Measurements from ENCODE around the gene MADD. TPM values are rescaled to one million over a fixed set of nuclear protein-coding genes. Genes with fewer than 3 reads are reported as not detected.

The MADD gene
- total RNA-seq, 3 donors from 2014 or later (not counting 1 experiment from before 2014, with no cell fraction given): 333 to 383 (median 335) TPM

- no peak overlapping the region for H3K27ac Mint-ChIP-seq
- no peak for DNase-seq
- Histone ChIP-seq H3K27me3 (ENCODE audit: control insufficient read depth, insufficient read depth, low read length) (no peaks in the 10 kb centered on the region), H3K27ac (ENCODE audit: low read length) (no peak overlapping the region), H3K4me3 (ENCODE audit: low read length) (no peak overlapping the region), H3K4me1 (ENCODE audit: control insufficient read depth, insufficient read depth, low read length) (peaks cover 39% of the 10 kb centered on the region), H3K9me3 (ENCODE audit: control insufficient read depth, insufficient read depth, low read length) (no peaks in the 10 kb centered on the region), H3K36me3 (ENCODE audit: control insufficient read depth, insufficient read depth, low read length) (no peaks in the 10 kb centered on the region)
- no peaks in the 10 kb centered on the region for H3K27me3 Mint-ChIP-seq (ENCODE audit: low read depth in 2 of 2)
- 92% methylated on average over 5 of the region's 5 CpGs for WGBS (ENCODE audit: insufficient coverage)
- H3K9me3 Mint-ChIP-seq: no peaks in the 10 kb centered on the region
- no peaks in the 10 kb centered on the region for H3K36me3 Mint-ChIP-seq
- intact Hi-C loops (cut with micrococcal nuclease): loop anchor here (1.0 kb wide), 2 partner anchors 34 to 80 kb away; partner anchors contain the start of gene SLC39A13
- H3K4me1 Mint-ChIP-seq: peaks cover 0 to 5% of the 10 kb centered on the region in 2 donors
- H3K4me3 Mint-ChIP-seq: no peak overlapping the region
- no peak for TF ChIP-seq CTCF (IDR thresholded peaks at IDR 0.05)
- ATAC-seq: no peak
Observed at GRCh38 chr11:47374720-47375019, 104.7 kb downstream of the MADD start.

- no peaks in the 10 kb centered on the region for H3K36me3 Mint-ChIP-seq
- no peak for DNase-seq
- no peaks in the 10 kb centered on the region for H3K27me3 Mint-ChIP-seq (ENCODE audit: low read depth in 2 of 2)
- H3K27me3 ChIP-seq (ENCODE audit: control insufficient read depth, insufficient read depth, low read length): no peaks in the 10 kb centered on the region
- peaks cover 0 to 5% of the 10 kb centered on the region in 2 donors for H3K4me1 Mint-ChIP-seq
- H3K27ac ChIP-seq (ENCODE audit: low read length): no peak overlapping the region
- 88% methylated on average over 7 of the region's 8 CpGs for WGBS (ENCODE audit: insufficient coverage)
- H3K4me1 ChIP-seq (ENCODE audit: control insufficient read depth, insufficient read depth, low read length): peaks cover 39% of the 10 kb centered on the region
- no peak for TF ChIP-seq CTCF (IDR thresholded peaks at IDR 0.05)
- H3K36me3 ChIP-seq (ENCODE audit: control insufficient read depth, insufficient read depth, low read length): no peaks in the 10 kb centered on the region
- no peak overlapping the region for H3K4me3 Mint-ChIP-seq
- no peak overlapping the region for H3K27ac Mint-ChIP-seq
- no peak overlapping the region for H3K4me3 ChIP-seq (ENCODE audit: low read length)
- H3K9me3 Mint-ChIP-seq: no peaks in the 10 kb centered on the region
- ATAC-seq: no peak
- H3K9me3 ChIP-seq (ENCODE audit: control insufficient read depth, insufficient read depth, low read length): no peaks in the 10 kb centered on the region
- intact Hi-C loops (cut with micrococcal nuclease): no loop called here
Observed at GRCh38 chr11:47375020-47375419, 105.1 kb downstream of the MADD start.

- Histone ChIP-seq H3K27me3 (ENCODE audit: control insufficient read depth, insufficient read depth, low read length) (no peaks in the 10 kb centered on the region), H3K27ac (ENCODE audit: low read length) (no peak overlapping the region), H3K36me3 (ENCODE audit: control insufficient read depth, insufficient read depth, low read length) (no peaks in the 10 kb centered on the region), H3K4me1 (ENCODE audit: control insufficient read depth, insufficient read depth, low read length) (peaks cover 39% of the 10 kb centered on the region), H3K9me3 (ENCODE audit: control insufficient read depth, insufficient read depth, low read length) (no peaks in the 10 kb centered on the region), H3K4me3 (ENCODE audit: low read length) (no peak overlapping the region)
- Mint-ChIP-seq H3K36me3 (no peaks in the 10 kb centered on the region), H3K4me3 (no peak overlapping the region), H3K9me3 (no peaks in the 10 kb centered on the region), H3K27ac (no peak overlapping the region), H3K4me1 (peaks cover 0 to 5% of the 10 kb centered on the region in 2 donors), H3K27me3 (ENCODE audit: low read depth in 2 of 2) (no peaks in the 10 kb centered on the region)
- no peak for ATAC-seq
- TF ChIP-seq CTCF (IDR thresholded peaks at IDR 0.05): no peak
- 93% methylated on average over 13 of the region's 13 CpGs for WGBS (ENCODE audit: insufficient coverage)
- no peak for DNase-seq
- intact Hi-C loops (cut with micrococcal nuclease): no loop called here
Observed at GRCh38 chr11:47375546-47376085, 105.7 kb downstream of the MADD start.

GRCh38 chr11:47376107-47376524 lies 106.2 kb downstream of the MADD start:
- Mint-ChIP-seq H3K9me3 (no peaks in the 10 kb centered on the region), H3K27ac (no peak overlapping the region), H3K4me1 (peaks cover 0 to 5% of the 10 kb centered on the region in 2 donors), H3K4me3 (peak overlapping the region; percentile 0), H3K36me3 (no peaks in the 10 kb centered on the region), H3K27me3 (ENCODE audit: low read depth in 2 of 2) (no peaks in the 10 kb centered on the region)
- Histone ChIP-seq H3K27ac (ENCODE audit: low read length) (peak overlapping the region; percentile 69), H3K36me3 (ENCODE audit: control insufficient read depth, insufficient read depth, low read length) (no peaks in the 10 kb centered on the region), H3K9me3 (ENCODE audit: control insufficient read depth, insufficient read depth, low read length) (no peaks in the 10 kb centered on the region), H3K4me3 (ENCODE audit: low read length) (peak overlapping the region; percentile 66), H3K4me1 (ENCODE audit: control insufficient read depth, insufficient read depth, low read length) (peaks cover 39% of the 10 kb centered on the region), H3K27me3 (ENCODE audit: control insufficient read depth, insufficient read depth, low read length) (no peaks in the 10 kb centered on the region)
- no peak for DNase-seq
- 70% methylated on average over 8 of the region's 8 CpGs for WGBS (ENCODE audit: insufficient coverage)
- intact Hi-C loops (cut with micrococcal nuclease): no loop called here
- TF ChIP-seq CTCF (IDR thresholded peaks at IDR 0.05): no peak
- no peak for ATAC-seq
